Germinal center (tissue), 1 donor: ENCODE data around the gene RAMP1.
"Not testable (repeated sequence)": the region's sequence is repeated elsewhere in the genome, so short reads cannot be mapped to it uniquely, and the experiment has no call there.

ENCODE experiments used
- DNase-seq: peaks from one replicate; pipeline ENCODE4 v3.0.0; 2012; ENCODE audit warnings: mixed read lengths, low spot score

RAMP1 gene

DNA sequence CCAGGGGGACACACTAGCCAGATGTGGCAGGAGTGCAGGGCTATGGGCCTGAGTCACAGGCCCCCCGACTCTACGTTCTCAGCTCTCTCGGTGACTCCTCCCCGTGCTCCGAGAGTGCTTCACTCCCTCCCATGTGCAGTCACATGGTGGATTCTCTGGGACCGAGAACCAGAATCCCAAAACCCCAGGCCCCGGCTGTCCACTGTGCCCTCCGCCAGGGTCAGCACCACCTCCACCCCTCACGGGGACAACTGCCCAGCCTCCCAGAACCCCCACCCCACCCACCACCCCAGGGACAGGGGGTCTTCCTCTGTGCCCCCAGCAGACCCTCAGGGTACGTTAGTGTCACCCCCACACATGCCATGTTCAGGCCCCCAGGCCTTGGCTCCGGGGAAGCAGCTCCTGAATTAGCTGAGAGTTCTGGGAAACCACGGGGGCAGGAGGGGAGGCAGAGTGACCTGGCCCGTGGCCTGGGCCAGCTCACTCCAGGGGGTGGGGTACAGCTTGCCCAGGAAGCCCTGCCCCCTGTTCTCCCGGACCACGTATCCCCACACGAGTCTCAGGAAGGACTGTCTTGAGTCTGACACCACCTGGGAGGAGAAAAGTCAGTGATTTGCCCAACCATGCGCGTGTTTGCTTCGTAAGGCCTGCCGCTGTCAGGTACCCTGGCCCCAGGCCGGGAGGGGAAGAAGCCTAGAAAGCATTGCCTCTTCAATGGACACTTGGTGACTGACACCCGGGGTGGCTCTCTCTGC, 4.4 kb downstream of the RAMP1 start:
- no peak for DNase-seq

DNA sequence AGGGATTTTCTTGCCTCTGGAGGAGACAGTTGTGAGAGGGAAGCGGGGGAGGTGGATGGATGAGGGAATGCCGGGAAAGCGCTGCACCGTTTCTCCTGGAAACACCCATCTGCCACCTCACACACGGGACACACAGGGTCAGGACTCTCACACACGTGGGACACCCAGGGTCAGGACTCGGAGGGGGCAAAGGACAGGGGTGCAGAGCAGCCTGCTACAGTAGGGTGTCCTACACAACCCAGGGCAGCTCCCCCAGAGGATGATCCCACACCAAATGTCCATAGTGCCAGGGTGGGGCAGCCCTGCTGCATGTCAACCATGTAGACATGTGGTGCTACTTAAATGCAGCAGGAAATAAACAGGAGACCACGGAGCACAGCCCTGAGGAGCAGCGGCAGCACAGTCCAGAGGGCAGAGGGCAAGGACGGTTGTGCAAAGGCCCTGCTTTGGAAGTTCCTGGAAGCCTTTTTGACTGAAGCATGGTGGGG, 5.1 kb downstream of the RAMP1 start:
- DNase-seq = no peak

DNA sequence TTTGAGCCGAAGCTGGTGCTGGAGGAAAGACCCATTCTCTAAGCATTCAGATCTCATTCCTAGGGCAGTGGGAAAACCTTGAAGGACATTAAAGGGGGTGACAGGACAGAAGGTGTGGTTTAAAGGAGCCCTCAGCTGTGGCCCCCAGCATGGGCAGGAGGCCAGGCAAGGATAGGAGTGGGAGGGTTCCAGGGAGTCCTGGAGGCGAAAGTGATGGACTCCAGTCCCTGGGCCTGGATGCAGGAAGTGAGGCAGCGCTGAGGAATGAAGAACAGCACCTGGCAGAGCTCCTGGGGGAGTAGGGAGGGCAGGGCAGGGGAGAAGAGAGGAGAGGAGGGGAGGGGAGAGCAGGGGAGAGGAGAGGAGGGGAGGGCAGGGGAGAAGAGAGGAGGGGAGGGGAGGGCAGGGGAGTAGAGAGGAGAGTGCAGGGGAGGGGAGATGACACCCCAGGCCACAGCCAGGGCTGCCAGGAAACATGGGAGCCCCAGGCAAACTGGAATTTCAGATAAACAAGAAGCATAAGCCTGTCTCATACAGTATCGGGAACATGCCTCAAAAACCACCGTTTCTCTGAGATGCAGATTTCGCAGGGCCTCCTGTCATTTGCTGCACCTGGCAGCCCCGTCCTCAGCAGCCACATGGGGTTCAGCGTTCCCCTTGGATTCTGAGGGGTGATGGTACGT, 5.7 kb downstream of the RAMP1 start:
- DNase-seq = no peak

DNA sequence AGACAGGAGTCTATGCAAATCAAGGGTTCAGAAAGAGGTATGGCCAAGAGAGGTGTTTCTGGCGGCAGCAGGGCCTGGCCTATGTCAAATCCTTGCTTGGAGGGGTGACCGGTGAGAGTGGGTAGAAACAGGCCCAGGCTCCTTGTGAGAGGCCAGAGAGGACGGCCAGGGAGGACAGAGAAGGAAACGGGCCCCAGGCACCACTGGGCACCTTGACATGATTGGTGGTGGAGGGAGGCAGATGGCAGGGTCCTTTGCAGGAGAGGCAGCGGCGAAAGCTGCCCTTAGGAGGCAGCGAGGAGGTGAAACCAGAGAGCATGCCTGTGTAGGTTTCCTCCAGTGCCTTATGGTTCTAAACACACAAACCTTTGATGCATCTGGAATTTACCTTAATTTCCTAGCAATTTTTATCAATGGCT, 6.2 kb downstream of the RAMP1 start:
- DNase-seq = no peak

DNA sequence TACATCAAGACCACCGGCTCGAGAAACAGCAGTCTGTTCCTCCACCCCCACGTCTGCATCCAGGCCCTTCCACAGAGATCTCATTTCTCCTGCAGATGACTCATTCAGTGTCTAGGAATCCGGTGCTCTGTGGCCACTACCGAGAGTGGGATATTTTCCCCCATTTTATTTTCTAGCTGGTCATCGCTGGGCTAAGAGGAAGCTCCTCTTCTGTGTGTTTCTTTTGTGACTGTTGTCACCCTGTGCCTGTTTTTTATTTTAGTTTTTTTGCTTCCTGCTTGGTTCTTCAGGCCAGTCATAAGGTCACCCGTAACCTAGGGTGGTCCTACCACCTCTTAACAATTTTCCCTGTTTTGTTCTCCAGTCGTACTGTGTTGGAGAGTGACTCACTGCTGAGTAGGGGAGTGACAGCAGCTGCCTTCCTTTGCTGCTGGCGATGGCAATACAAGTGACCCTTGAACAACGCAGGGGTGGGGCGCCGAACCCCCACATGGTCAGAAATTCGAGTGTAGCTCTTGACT, 6.7 kb downstream of the RAMP1 start:
- DNase-seq = no peak

DNA sequence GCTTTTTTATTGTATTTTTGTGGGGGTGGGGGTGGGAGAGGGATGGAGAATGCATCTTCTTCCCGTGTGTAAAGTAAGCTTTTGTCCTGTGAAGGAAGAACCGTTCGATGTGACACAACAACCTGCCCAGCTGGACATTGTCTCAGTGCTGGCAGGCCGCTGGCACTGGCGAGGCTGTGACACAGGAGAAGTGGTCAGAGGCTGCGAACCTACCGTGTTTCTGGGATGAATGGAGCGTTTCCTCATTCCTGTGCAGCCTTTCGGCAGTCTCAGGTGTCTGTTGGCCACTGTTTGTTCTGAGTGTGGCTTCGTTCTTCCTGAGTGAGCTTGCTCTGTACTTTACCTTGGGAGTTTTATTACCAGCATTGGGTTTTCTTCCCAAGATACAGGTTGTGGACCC, 8.0 kb downstream of the RAMP1 start:
- no peak for DNase-seq

DNA sequence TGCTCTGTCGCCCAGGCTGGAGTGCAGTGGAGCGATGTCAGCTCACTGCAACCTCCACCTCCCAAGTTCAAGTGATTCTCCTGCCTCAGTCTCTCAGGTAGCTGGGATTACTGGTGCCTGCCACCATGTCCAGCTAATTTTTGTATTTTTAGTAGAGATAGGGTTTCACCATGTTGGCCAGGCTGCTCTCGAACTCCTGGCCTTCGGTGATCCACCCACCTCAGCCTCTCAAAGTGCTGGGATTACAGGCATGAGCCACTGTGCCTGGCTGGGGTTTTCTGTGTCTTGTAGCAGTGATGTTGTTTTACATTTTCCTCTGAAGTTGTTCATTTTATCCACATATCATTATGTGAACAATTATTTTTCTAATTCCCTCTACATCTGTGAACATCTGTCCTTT, 8.7 kb downstream of the RAMP1 start:
- not testable (repeated sequence) for DNase-seq

DNA sequence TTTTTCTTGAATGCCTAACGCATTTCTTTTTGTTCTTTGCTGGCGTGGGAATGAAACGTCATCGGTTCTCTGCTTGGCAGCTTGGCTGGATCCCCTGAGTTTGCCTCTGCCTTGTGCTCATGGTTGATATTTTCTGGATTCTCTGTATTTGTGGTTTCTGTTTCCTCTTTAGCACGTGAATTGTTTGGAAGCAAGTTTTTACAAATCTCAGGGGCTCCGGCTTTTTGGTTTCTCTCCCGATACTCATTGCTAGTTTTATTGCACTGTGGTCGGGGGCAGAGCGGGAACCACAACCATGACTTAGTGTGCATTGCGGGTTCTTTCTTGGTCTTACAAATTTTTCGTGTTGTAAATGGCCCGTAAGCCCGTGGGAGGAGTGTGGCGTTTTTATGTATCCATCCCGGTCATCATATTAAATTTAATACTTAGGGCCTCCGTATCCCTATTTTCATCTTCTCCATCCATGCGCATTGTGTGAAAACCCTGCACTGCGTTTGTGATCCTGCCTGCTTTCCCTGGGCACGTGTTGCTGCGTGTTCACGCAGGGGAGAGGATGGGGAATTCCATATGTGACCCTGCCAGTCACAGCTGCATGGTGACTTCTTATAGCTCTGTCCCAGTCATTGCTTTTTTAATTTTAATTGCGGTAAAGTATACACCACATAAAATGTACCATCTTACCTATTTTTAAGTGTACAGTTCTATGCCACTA, 9.4 kb downstream of the RAMP1 start:
- DNase-seq = no peak

DNA sequence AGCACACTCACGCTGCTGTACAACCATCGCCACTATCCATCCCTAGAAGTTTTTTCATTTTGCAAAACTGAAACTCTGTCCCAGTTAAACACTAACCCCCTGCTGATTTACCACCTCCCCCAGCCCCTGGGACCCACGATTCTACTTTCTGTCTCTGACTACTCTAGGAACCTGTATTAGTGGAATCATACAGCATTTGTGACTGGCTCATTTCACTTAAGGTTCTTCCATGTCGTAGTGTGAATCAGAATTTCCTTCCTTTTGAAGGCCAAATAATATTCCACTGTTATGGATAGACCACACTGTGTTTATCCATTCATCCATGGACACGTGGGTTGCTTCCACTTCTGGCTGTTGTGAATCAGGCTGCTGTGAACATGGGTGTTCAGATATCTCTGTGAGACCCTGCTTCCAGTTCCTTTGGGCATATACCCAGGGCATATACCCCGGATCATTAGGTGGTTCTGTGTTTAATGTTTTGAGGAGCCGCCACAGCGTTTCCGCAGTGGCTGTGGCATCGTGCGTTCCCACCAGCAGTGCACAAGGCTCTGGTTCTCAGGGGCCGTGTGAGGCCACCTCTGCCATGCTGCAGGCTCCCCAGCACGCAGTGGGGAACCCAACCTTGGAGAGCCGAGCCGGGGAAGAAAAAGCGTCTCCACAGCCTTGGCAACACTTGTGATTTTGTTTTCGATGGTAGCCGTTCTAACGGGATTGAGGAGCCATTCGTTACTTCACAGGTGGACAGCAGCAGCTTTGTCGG, 10.1 kb downstream of the RAMP1 start:
- no peak for DNase-seq

DNA sequence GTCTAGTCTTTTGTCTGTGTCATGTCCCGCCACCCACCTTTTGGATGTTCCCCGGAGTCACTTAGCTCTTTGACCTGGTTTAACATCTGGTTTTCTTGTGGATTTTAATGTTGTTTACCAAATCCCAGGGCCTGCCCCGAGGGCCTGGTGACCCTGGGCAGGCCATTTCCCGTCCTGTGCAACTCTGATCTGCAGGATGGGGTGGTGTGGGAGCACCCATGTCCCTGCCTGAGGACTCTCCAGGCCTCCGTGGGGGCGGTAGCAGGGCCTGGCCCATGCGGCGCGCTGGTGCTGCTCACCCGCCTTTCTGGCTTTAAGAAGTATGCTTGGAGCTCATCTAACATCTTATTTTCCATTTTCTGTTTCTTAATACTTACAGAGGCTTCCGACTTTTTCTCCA, 10.7 kb downstream of the RAMP1 start:
- no peak for DNase-seq

DNA sequence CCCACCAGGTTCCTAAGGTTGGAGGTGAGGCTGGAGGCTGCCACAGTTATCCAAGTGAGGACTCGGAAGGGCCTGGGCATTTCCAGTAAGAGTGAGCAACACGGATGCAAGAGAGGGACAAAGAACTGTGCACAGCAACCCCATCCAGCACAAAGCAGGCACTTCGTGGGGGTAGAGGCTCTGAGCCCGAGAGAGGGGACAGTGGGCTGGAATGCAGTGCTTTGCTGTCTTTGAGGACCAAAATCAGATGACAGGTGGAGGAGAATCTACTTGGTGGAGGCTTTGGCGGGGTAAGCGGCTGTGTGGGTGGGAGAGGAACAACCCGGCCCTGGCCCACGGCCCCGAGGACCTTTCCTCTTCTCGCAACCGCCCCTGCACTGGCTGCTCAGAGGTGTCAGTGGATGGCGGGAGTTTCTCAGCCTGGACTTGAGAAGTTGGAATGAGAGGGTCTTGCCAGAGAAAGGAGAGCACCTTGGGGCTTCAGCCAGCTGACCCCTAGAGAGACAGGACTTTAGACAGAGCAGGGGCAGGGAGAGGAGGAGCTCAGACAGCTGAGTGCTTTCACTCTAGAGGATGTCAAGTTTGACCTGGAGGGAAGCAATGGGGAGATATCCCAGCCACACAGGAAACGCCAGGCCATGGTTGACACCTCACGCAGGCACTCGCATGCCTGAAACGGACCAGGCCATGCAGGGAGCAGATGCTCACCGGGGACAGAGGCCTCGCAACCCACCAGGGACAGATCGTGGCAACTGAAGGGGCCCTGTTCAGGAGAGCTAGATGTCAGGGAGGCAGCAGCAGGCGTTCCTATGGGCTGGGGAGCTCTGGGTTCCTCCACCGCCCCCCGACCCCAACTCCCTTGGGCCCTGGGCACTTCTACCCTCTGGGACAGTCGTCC, 11.6 kb downstream of the RAMP1 start:
- DNase-seq = no peak

DNA sequence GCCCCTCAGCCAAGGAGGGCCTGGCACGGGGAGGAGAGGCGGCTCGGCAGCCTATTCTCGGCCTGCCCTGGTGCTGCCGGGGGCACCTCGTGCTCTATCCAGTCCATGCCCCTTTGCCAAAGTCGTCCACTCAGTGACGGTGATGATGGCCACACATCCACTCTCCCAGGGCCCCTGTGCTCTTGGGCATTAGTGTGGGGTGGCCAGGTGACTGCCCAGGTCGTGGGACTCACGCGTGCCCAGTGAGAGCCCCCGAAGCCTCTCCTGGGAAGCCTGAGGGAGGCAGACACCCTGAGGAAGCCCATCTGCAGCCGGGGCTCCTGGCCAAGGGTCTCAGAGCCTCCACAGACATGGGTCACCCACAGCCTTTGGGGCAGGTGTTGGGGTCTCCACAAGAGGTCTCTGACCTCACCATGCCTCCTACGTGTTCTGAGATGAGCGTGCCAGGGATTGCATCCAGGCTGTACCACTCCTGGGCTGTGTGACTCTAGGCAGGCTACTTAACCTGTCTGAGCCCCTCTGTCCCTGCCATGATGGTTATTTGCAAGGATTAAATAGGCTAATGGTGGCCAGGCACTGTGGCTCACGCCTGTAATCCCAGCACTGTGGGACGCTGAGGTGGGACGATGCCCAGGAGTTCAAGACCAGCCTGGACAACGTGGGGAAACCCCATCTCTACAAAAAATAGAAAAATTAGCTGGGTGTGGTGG, 12.9 kb downstream of the RAMP1 start:
- no peak for DNase-seq

DNA sequence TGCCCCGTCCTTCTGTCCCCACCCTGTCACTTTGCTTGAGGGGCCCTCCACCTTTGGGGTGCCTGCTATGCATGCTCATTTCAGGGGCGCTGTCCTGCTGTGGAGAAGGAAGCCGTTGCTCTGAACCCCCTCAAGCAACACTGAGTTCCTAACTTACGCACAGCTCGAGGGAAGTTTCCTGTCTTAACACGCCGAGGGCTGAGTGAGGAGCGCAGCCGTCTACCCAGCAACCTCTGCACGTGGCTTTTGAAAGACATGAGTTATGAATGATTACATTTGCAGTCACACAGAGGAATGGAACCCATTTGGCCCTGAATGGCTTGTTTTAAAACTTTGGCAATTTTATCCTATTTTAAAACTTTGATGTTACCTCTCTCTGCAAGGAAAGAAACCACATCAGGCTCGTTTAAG, 14.0 kb downstream of the RAMP1 start:
- no peak for DNase-seq

DNA sequence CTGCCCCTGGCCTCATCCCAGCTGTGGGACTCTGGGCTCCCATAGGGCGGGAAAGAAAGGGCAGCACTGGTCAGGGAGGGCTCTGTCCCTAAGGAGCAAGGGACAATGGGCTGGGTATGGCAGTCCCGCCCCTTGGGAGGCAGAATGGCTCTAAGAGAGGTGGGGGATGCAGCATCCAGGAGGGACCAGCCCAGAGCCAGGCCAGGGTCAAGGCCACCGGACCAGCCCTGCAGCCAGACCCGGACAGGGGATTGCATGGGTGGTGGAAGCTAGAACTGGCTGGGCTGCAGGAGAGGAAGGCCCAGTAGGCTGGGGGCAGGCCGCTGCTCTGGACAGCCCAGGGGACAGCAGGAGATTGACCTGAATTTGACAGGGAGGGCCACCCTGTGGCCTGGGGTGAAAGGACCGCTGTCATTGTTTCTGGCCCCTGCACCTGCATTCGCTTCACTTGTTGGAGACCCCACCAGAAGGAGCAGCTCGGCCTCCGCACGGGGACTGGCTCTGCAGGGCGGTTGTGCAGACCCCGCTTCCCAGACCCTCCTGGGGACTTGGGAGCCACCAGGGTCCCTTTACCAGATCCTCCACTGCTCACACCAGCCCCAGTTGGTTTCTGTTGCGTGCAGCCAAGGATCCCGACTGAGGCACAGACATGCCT, 14.6 kb downstream of the RAMP1 start:
- no peak for DNase-seq

DNA sequence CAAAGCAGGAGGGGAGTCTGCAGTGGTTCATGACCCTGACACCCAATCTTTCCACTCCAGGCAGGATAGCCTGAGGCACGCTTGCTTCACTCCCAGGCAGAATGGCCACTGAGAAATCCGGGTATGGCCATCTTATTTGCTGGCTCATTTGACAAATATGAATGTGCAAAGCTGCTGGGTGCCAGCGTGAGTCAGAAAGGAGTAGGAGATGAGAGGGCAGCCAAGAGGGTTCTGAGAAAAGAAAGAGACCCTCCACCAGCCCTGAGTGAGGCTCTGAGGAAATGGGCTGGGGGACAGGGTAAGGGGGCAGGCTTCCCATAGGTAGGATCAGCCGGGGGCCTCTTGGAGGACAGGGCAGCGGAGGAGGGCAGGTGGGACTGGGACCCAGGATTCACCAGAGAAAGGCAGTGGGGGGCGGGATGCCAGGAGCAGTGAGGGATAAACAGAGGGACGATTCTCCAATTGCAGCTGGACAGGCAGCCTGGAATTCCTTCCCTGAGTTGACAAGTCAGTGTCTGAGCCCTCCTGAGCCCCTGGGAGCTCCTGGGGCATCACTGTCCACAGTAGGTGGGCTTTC, 15.2 kb downstream of the RAMP1 start:
- DNase-seq = no peak

DNA sequence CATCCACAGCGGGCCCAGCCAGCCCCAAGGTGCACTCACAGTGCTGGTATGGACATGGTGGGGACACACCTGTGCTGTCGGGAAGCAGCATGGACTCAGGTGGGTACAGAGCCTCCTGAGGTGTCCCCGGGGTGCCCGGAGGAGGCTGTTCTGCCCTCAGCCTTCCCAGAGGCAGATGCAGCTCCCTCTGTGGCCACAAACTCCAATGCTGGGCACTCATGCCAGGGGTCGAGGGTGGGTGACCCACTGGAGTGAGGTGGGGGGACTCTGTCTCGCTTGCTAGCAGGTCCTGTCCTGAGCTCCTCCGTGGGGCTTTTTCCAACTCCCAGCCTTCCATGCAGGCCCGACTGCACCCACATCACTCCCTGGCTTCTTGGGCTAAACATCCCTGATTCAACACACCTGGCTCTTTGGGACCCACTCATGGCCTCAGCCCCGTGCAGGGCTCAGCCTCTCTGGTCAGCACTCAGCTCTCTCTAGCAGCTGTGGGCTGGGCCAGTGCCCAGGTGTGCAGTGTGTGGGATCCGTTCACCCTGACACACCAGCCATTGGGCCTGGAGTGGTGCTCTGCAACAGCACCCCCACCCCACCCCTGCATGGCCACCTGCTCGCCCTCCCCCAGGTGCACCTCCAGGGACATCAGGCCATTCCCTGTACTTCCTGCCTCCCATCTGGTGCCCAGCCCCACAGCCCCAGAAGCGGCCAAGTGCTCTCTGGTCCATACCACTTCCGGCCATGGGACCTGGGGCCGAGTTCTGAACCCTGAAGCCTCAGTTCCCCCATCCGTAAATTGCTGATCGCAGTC, 16.0 kb downstream of the RAMP1 start:
- no peak for DNase-seq

DNA sequence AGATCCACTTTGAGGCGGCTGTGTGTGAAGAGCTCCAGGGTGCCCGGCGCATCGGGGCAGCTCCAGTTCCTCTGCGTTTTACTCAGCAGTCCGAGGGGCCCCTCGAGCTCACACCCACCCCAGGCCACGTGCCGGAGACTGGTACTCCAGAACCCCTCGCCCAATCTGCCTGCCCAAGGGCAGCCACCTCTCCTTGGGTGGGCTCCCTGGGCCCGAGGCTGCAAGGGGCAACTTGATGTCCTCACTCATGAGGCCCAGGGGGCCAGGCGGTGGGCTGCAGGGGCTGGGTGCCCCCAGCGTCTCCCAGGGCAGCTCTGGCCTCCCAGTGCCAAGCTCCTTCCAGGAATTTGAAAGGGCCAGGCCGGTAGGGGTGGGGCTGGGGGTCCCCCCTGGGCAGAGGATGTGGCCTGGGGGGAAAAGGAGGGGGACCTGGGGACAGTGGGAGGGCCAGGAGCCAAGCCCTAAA, 16.7 kb downstream of the RAMP1 start:
- DNase-seq = no peak

DNA sequence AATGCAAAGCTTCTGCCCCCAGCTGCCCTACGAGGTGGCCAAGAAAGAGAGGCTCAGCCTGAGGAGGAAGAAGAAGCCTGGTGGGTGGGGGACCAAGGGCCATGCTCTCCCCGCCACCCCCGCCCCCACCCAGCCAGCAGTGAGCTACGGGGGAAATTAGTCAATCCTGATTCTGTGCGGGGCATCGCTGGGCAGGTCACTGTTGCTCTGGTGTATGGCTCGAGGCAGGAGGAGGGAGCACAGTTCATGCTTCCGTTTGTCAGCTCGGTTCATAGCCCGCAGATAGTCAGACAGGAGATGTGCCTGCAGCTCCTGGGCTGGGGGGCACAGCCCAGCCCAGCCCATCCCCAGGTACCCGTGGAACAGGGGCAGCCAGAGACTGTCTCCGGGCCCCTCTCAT, 17.1 kb downstream of the RAMP1 start:
- no peak for DNase-seq
